HG03521 (cell line): ENCODE results near the gene RNF141.
A peak's percentile ranks its signal among the peaks of the same experiment; 100 is the strongest.

Experiments used
- ATAC-seq: cut with Tn5 transposase; IDR thresholded peaks from one replicate; pipeline ENCODE4 v1.9.1; 2021; ENCODE audit warnings: mild to moderate bottlenecking, moderate library complexity; ENCODE audit not compliant: unreplicated experiment

The RNF141 gene, protein sequence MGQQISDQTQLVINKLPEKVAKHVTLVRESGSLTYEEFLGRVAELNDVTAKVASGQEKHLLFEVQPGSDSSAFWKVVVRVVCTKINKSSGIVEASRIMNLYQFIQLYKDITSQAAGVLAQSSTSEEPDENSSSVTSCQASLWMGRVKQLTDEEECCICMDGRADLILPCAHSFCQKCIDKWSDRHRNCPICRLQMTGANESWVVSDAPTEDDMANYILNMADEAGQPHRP

DNA sequence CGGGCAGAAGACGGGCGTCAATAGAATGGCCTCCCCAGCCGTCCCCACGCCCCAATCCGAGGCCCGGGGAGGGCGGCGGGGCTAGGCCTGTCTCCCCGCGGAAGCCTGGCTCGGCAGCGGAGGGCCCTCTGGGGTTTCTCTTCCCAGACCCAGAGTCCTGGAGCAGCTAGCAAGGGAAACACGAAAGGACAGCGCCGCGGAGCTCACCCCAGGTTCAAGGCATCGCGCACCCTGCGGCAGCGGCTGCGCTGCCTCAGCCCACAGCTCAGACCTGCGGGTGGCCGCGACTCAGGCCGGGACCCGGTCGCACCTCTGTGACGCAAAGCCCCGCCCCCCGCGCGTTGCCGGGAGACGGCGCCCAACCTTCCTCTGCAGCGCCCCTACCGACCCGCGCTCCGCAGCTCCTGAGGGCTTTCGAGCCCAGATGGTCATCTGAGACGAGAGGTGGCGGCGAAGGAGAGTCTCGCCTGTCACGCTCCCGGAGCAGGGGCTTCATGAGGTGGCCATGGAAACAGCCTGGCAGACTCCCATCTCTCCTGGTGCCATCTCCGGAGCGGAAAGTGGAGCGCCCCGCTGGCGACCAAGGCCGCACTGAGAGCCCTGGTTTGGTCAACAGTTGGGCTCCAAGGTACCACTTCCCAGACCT lies at the start of gene RNF141:
TSS of gene RNF141 (minus strand) at position 273 of the 646 bp plus-strand sequence. CDS start 7,029 bp downstream, outside the sequence.
- peak; percentile 98 for ATAC-seq

GRCh38 chr11:10590218-10590915 lies 49.4 kb upstream of the RNF141 start:
- ATAC-seq, result no peak

DNA sequence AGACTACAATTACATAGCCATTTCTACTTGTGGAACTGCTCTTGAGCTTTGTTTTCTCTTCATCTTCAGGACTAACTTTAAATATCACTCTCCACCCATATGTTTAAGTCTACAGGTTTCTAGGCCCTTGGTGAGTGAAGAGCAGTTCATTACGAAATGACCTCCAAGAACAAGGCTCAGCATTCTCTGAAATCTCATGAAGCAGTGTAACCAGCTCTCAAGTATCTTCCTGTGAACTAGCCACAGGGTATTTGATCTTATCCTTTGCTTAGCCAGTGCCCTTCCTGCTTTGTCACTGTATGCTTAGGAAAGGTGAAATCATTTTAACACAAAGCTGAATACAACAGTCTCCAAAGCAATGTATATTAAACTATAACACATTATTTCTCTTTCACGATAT lies 47.9 kb upstream of the RNF141 start:
- no peak for ATAC-seq

DNA sequence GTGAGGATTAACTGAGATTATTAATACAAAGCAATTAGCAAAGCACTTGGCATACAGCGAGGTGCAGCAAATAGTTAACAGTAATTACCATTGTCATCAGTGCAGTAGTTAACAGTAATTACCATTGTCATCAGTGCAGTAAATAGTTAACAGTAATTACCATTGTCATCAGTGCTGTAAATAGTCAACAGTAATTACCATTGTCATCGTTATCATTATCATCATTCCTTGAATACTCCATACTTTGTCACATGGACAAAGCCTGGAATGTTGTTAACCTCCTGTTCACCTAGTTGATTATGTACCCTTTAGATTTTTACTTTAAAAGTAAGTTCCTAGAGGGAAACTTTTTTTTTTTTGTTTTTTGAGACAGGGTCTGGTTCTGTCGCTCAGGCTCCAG lies 47.0 kb upstream of the RNF141 start:
- ATAC-seq, result no peak

DNA sequence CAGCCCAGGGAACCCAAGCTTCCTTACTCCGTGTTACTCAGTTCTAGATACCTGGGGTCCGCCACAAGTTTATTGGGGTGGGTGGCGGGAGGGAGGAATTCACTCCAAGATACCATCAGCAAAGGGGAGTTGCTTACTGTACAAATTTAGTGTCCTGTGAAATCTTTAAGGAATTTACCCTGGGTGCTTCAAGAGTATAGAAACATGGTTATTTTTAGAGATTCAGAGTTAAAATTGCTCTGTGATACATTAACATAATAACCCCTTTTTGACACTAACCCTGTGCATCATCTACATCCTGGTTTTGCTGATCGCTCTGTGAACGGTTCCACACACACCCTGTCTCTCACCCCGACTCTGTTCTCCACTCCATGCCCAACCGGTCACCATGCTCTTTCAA lies 46.4 kb upstream of the RNF141 start:
- ATAC-seq, result no peak

DNA sequence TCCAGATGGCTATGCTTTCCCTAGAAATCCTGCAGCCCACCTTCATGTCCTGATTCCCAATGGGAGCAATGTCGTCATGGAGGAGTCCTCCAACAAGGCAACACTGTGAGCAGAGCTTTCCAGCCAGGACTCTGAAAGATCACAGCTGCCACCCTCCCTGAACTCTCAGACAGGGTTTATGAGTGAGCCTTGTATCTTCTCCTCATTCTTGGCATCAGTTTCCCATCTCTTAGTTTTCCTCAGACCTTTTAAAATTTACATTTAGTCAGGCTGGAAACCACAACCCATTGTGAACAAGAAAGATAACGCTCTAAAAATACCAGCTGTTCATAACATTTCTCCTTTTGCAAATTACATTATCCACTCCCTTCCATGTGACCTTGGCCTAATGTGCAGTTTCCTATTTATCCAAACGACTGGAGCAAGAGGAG lies 43.1 kb upstream of the RNF141 start:
- no peak for ATAC-seq

DNA sequence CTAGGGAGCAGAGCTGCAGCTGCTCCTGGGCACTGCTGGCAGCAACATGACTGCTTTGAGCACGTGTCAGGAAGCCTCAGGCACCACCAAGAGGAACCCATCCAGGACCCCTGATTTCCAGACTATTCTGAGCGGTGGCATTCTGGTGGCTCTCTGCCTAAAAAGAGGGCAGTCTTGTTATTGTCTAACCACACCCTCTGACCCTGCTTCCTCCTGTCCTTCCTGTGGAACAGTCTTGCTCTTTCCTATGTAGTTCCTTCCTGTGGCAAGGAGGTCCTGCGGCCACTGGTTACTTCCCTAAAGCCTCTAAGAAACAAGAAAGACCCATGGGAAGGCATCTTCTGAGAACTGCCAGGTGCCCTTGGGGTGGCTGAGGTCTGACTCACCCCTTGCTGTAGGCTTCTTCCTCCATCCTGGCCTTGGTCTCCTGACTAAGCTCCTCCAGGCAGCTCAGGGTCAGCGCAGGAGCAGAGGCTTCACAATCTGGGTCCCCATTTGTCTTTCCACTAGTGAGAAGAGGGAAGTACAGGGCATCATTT lies 40.6 kb upstream of the RNF141 start:
- no peak for ATAC-seq

DNA sequence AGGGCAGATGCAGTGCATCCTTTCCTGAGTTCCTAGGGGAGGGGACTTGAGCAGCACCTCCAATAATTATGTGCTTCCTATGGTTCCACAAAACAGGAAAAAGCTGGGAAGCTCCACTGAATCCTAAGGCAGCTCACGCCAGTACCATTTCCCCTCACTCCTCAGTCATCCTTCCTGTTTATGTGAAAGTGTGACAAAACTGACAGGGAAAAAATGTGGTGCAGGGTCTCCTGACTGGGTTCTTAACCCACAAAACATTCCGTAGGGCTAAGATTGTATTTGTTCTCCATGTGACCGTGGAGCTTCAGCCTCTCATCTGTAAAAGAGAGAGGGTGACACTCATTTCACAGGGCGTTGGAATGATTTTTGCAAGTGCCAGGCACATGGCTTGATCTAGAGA lies 39.6 kb upstream of the RNF141 start:
- no peak for ATAC-seq

DNA sequence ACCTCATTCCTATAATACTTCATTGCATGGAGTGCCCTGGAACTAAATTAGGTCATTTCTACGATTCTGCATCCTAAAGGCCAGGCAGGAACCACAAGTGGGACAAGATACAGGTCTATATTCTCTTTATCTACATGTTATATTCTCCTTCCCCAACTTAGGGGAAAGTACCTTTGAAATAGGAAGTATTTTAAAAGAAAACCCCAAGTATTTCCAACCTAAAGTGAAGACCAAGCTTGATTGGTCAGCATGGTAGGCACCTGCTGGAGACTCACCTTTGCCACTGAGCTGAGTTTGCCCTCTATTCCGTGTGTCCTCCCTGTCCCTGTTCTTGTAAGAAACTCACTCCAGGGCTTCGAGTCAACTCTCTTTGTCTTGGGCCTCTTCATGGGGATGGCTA lies 38.7 kb upstream of the RNF141 start:
- ATAC-seq, result no peak

- ATAC-seq, result no peak
These were observed 35.0 kb upstream of the RNF141 start for GRCh38 chr11:10576035-10576398.

DNA sequence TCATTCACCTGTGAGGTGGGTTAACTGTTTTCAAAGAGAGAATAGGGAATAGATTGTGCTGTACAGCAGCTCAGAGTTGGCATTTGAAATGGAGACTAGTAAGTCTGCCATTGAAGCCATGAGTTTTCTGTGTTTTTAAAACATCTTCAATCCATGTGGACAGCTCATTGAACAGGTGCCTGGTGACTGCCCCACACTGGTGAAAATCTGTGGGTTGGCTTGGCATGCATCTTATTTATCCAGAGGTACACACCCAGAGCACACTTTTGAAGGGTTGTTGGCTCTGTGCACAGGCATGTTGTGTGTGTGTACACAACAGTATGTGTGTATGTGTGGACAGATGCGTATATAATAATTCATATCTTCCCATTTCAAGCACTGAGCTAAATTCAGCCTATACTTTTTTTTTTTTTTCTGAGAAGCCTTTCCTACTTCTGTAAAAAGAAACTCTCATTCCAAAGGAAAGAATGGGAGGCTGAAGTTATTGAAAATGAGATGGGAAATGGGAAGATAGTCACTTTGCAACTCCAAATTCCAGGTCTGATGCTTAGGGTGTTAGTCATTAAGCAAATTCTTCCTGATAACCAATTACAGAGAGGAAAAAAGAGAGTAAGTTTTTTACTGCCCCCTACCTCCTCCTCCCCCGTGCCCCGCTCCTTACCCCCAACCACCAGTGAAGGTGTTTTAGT lies 34.5 kb upstream of the RNF141 start:
- no peak for ATAC-seq

DNA sequence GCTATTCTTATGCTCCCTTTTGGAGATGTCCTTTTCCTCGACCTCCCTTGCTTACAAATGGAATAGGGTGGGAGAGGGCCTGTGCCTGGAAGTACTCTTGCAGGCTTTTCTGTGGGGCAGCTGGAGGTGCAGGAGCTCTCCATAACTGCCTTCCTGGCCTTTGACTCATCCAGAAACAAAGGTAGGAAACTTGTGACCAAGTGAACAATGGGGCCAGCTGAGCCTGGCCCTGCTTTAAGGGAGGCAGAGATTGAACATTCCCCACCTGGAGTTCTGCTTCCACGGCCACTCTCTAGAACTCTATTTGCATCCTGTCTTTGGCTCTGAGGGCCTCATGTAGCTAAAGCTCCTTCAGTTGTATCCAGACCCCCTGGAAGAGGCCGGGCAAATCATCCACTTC lies 32.6 kb upstream of the RNF141 start:
- no peak for ATAC-seq

- no peak for ATAC-seq
These were observed 32.0 kb upstream of the RNF141 start for GRCh38 chr11:10573028-10573427.

GRCh38 chr11:10572533-10572932 lies 31.5 kb upstream of the RNF141 start:
- no peak for ATAC-seq

DNA sequence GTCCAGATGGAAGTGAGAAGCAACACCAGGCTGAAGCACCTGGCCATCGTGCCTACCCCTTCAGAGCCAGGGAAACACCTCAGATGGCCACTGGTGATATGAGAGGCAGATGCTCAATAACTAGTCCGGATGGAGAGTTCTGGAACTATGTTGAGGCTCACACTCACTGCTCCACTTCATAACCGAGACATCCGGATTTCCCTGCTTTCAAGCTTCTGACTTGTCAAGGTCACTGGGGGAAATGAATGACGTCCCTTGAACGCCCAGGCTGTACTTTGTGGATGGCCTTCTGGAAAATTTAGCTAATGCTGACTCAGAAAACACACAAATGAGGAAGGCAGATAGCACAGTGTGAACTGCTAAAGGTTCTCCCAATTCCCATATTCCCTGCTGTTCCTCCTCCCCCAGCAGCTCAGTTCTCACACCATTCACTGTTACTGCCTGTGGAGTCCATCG lies 27.5 kb upstream of the RNF141 start, which contains the start of gene LYVE1:
TSS of gene LYVE1 (minus strand) at position 180 of the 456 bp plus-strand sequence. CDS start at position 47, 133 bp downstream.
- no peak for ATAC-seq

- no peak for ATAC-seq
These were observed 26.5 kb upstream of the RNF141 start for GRCh38 chr11:10567446-10567845.

DNA sequence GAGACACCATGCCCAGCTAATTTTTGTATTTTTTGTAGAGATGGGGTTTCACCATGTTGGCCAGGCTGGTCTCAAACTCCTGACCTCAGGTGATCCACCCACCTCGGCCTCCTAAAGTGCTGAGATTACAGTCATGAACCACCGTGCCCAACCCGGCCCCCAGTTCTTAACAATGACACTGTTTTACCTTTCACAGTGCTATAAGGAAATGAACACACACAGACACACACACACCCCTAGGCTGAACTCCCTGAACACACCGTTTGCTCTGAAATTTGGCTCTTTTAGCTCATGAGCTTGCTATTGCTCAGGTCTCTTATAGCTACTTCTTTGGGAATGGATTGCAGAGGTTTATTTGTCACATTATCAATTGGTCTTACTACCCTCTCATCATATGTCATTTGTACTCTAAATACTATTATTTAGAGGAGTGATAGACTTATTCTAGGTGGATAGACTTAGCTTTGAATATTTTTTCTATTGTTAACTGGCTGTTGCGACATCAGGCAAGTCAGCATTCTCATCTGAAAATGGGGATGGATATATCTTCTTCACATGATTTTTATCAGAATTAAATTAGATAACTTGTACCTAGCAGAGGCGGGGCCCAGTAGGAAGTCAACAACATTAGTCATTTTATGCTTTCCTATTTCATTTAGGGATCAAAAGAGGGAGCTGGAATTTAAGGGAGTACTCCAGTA lies 25.4 kb upstream of the RNF141 start:
- ATAC-seq, result no peak

- no peak for ATAC-seq
These were observed 24.5 kb upstream of the RNF141 start for GRCh38 chr11:10565493-10565892.

GRCh38 chr11:10564696-10565318 lies 23.8 kb upstream of the RNF141 start:
- ATAC-seq, result no peak

GRCh38 chr11:10564030-10564429 lies 23.0 kb upstream of the RNF141 start:
- ATAC-seq, result no peak
